ENCODE data around the gene TTLL1. TPM values are rescaled to one million over a fixed set of nuclear protein-coding genes. Genes with fewer than 3 reads are reported as not detected.
A peak's percentile ranks its signal among the peaks of the same experiment; 100 is the strongest.

TTLL1 gene
- polyA plus RNA-seq, 1 donor (not counting 4 experiments of a cell fraction or from before 2014, with no cell fraction given): 3.5 TPM

DNA sequence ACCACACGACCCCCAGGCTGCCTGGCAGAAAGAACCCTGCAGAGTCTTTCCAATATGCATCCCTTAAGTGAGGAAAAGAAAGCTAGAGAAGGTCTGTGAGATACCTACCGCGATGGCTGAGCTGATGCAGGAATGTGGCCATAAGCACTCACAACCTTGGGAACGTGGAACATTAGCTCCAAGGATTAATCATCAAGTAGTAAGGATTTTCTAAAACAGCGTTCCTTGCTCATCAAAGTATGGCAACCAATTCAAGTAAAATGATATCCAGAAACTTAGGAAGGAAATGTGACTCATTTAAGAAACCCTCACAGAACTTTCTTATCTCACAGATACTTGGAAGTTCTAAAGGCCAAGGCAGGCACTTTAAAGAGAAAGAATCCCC lies 87.0 kb downstream of the TTLL1 start:
- Histone ChIP-seq H3K27me3 (ENCODE audit: control insufficient read depth, extremely low read depth, insufficient read depth, low read length) (no peaks in the 10 kb centered on the region), H2AFZ (ENCODE audit: control insufficient read depth, low read length) (no peak overlapping the region), H3K36me3 (ENCODE audit: control insufficient read depth in 2 of 2, extremely low read depth in 1 of 2, insufficient read depth in 2 of 2, low read length in 2 of 2) (peaks cover 0 to 3% of the 10 kb centered on the region in 2 experiments), H3K4me2 (ENCODE audit: control insufficient read depth, extremely low read depth, insufficient read depth, low read depth, low read length) (peak overlapping the region; percentile 75), H3K4me1 (ENCODE audit: control insufficient read depth, extremely low read depth, insufficient read depth, low read length) (peaks cover 78% of the 10 kb centered on the region), H3K9ac (ENCODE audit: control insufficient read depth, extremely low read depth, insufficient read depth, low read length) (peak overlapping the region; percentile 32), H3K27ac (ENCODE audit: control insufficient read depth, insufficient read depth, low read length) (peak overlapping the region; percentile 92), H3K9me1 (ENCODE audit: control insufficient read depth, extremely low read depth, insufficient read depth, low read length) (peaks cover 21% of the 10 kb centered on the region), H3K9me3 (ENCODE audit: control insufficient read depth, low read depth, low read length) (no peaks in the 10 kb centered on the region), H3K4me3 (ENCODE audit: control insufficient read depth in 2 of 3, extremely low read depth in 1 of 3, insufficient read depth in 2 of 3, low read depth in 1 of 3, low read length in 3 of 3) (peak overlapping the region in 2 of 3 experiments; percentile 19 to 22), H4K20me1 (ENCODE audit: control insufficient read depth, extremely low read depth, insufficient read depth, low read length) (peaks cover 11% of the 10 kb centered on the region), H3K79me2 (ENCODE audit: control insufficient read depth, insufficient read depth, low read length) (peaks cover 91% of the 10 kb centered on the region)
- dilution Hi-C loops (cut with MboI; ENCODE audit: extremely low pct_ligation_motif_present, low sequenced_read_pairs): no loop called here
- peak; percentile 97 for FAIRE-seq
- DNase-seq (ENCODE audit: low read depth, low spot score): no peak
- TF ChIP-seq, protein P1, sequence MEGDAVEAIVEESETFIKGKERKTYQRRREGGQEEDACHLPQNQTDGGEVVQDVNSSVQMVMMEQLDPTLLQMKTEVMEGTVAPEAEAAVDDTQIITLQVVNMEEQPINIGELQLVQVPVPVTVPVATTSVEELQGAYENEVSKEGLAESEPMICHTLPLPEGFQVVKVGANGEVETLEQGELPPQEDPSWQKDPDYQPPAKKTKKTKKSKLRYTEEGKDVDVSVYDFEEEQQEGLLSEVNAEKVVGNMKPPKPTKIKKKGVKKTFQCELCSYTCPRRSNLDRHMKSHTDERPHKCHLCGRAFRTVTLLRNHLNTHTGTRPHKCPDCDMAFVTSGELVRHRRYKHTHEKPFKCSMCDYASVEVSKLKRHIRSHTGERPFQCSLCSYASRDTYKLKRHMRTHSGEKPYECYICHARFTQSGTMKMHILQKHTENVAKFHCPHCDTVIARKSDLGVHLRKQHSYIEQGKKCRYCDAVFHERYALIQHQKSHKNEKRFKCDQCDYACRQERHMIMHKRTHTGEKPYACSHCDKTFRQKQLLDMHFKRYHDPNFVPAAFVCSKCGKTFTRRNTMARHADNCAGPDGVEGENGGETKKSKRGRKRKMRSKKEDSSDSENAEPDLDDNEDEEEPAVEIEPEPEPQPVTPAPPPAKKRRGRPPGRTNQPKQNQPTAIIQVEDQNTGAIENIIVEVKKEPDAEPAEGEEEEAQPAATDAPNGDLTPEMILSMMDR (optimal IDR thresholded peaks at IDR 0.05 in 1 of 3, IDR thresholded peaks at IDR 0.05 in 1 of 3, conservative IDR thresholded peaks at IDR 0.05 in 1 of 3; ENCODE audit: extremely low read depth in 1 of 3, insufficient read depth in 2 of 3, low read length in 3 of 3): no peak
- no peak for TF ChIP-seq EZH2 (IDR thresholded peaks at IDR 0.05; ENCODE audit: low read length)

DNA sequence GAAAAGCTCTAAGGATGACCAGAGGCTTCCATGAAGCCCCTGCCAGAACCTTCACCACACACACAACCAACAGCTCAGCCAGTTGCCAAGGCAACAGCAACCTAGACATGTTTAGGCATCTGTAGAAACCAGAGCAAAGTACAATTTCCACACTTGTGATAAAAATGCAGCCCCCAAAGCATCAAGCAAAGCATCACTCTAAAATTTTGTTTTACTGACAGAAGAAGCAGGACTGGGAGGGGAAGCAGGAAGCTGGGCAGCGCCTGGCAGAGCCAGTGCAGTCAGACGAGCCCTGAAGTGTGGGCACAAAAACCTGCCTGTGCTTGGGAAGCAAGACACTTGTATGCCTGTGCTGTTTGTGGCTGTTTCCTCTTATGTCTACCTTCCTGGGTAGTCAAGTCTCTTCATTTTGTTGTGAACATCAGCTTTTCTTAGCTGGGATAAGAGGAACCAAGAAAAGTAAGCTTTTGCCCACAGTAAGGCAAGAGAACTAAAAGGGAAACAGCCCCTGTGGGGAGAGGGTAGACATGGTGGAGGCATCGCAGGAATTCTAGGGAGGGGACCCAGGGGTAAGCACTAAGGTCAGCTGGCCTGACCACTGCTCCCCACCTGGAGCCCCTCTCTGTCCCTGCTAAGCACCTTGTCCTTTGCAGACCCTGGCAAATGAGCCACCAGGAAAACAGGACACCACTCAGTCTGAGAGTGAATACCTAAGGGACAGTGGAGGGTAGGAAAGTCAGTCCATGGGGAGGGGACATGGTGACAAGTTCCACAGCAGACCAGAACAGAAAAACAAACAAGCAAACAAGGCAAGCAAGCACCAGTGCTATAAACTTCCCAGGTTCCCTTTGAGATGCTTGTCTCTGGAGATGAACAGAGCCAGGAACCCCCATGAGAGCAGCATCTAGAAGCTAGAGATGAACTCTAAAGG lies 87.7 kb downstream of the TTLL1 start:
- peak overlapping the region in 2 of 3 experiments; percentile 8 to 19 for H3K4me3 ChIP-seq (ENCODE audit: control insufficient read depth in 2 of 3, extremely low read depth in 1 of 3, insufficient read depth in 2 of 3, low read depth in 1 of 3, low read length in 3 of 3)
- DNase-seq (ENCODE audit: low read depth, low spot score): no peak
- peak; percentile 36 for FAIRE-seq
- peaks cover 0 to 3% of the 10 kb centered on the region in 2 experiments for H3K36me3 ChIP-seq (ENCODE audit: control insufficient read depth in 2 of 2, extremely low read depth in 1 of 2, insufficient read depth in 2 of 2, low read length in 2 of 2)
- dilution Hi-C loops (cut with MboI; ENCODE audit: extremely low pct_ligation_motif_present, low sequenced_read_pairs): no loop called here
- peaks cover 74% of the 10 kb centered on the region for H3K4me1 ChIP-seq (ENCODE audit: control insufficient read depth, extremely low read depth, insufficient read depth, low read length)
- no peaks in the 10 kb centered on the region for H3K9me3 ChIP-seq (ENCODE audit: control insufficient read depth, low read depth, low read length)
- peak overlapping the region; percentile 43 for H3K9ac ChIP-seq (ENCODE audit: control insufficient read depth, extremely low read depth, insufficient read depth, low read length)
- peak overlapping the region; percentile 92 for H3K27ac ChIP-seq (ENCODE audit: control insufficient read depth, insufficient read depth, low read length)
- peaks cover 17% of the 10 kb centered on the region for H3K9me1 ChIP-seq (ENCODE audit: control insufficient read depth, extremely low read depth, insufficient read depth, low read length)
- no peak for TF ChIP-seq EZH2 (IDR thresholded peaks at IDR 0.05; ENCODE audit: low read length)
- TF ChIP-seq, protein P1 (optimal IDR thresholded peaks at IDR 0.05 in 1 of 3, IDR thresholded peaks at IDR 0.05 in 1 of 3, conservative IDR thresholded peaks at IDR 0.05 in 1 of 3; ENCODE audit: extremely low read depth in 1 of 3, insufficient read depth in 2 of 3, low read length in 3 of 3): no peak
- H3K79me2 ChIP-seq (ENCODE audit: control insufficient read depth, insufficient read depth, low read length): peaks cover 91% of the 10 kb centered on the region
- H3K27me3 ChIP-seq (ENCODE audit: control insufficient read depth, extremely low read depth, insufficient read depth, low read length): no peaks in the 10 kb centered on the region
- H2AFZ ChIP-seq (ENCODE audit: control insufficient read depth, low read length): no peak overlapping the region
- peak overlapping the region; percentile 75 for H3K4me2 ChIP-seq (ENCODE audit: control insufficient read depth, extremely low read depth, insufficient read depth, low read depth, low read length)
- H4K20me1 ChIP-seq (ENCODE audit: control insufficient read depth, extremely low read depth, insufficient read depth, low read length): peaks cover 11% of the 10 kb centered on the region
